ENCODE results near the gene ELK3.
A peak's percentile ranks its signal among the peaks of the same experiment; 100 is the strongest.

Gene ELK3

GRCh38 chr12:96189781-96190180 lies 4.4 kb upstream of the ELK3 start:
- no peak for DNase-seq

GRCh38 chr12:96190413-96191108 lies 3.6 kb upstream of the ELK3 start:
- no peak for DNase-seq

GRCh38 chr12:96192926-96193573 lies 1.1 kb upstream of the ELK3 start:
- DNase-seq, result no peak

GRCh38 chr12:96194576-96194889 lies 358 bp downstream of the ELK3 start:
- no peak for DNase-seq

- DNase-seq, result peak; percentile 86
Measured at GRCh38 chr12:96194971-96195844, 1.0 kb downstream of the ELK3 start.

- DNase-seq, result peak; percentile 85
Measured at GRCh38 chr12:96195845-96196451, 1.8 kb downstream of the ELK3 start.

- DNase-seq, result no peak
Measured at GRCh38 chr12:96196781-96197180, 2.6 kb downstream of the ELK3 start.

GRCh38 chr12:96197503-96198272 lies 3.5 kb downstream of the ELK3 start:
- peak; percentile 93 for DNase-seq

GRCh38 chr12:96198965-96199364 lies 4.8 kb downstream of the ELK3 start:
- peak; percentile 90 for DNase-seq

GRCh38 chr12:96199464-96199863 lies 5.3 kb downstream of the ELK3 start:
- no peak for DNase-seq

- no peak for DNase-seq
Measured at GRCh38 chr12:96201272-96202227, 7.4 kb downstream of the ELK3 start.

GRCh38 chr12:96204381-96204780 lies 10.2 kb downstream of the ELK3 start:
- DNase-seq, result no peak

- no peak for DNase-seq
Measured at GRCh38 chr12:96205908-96206307, 11.7 kb downstream of the ELK3 start.

- DNase-seq, result no peak
Measured at GRCh38 chr12:96206936-96207662, 12.9 kb downstream of the ELK3 start.

- peak; percentile 72 for DNase-seq
Measured at GRCh38 chr12:96208346-96208745, 14.2 kb downstream of the ELK3 start.

GRCh38 chr12:96208801-96209549 lies 14.8 kb downstream of the ELK3 start:
- no peak for DNase-seq

GRCh38 chr12:96210376-96211055 lies 16.3 kb downstream of the ELK3 start:
- DNase-seq, result no peak

GRCh38 chr12:96211988-96212387 lies 17.8 kb downstream of the ELK3 start:
- DNase-seq, result no peak

Data from fibroblast of skin of scalp (primary cell).